A549 (cell line): Measurements from ENCODE around the gene THTPA. TPM values are rescaled to one million over a fixed set of nuclear protein-coding genes. Genes with fewer than 3 reads are reported as not detected.

Source experiments
- ATAC-seq, 2 experiments: fragments of 200-7000 bp in 1 of 2; fragments of >200 bp in 1 of 2; cut with Nextera tagmentation in 1 of 2; cut with Tn5 transposase in 1 of 2; 3 replicates each; pipeline versions ENCODE4 v1.8.0 to v1.9.1; 2018 to 2020; ENCODE audit warnings: mild to moderate bottlenecking in 1 of 2, moderate library complexity in 1 of 2
- CTCF ChIA-PET: fragments of 300-600 bp; sonication (Branson Sonifier 250); formaldehyde crosslinking; extraction: SDS; loops from one replicate; lab custom pipeline; 2021; ENCODE audit warnings: antibody characterized with exemption, inconsistent platforms; lab: Yijun Ruan, JAX
- POLR2A ChIA-PET: fragments of 350-600 bp; formaldehyde crosslinking; extraction: SDS; loops from one replicate; lab custom pipeline; 2021; ENCODE audit warnings: antibody characterized with exemption, inconsistent platforms; lab: Yijun Ruan, JAX
- DNase-seq, 2 experiments: peaks; one replicate each; pipeline versions ENCODE4 v3.0.0 to v3.0.0-alpha.2; 2011 to 2016; ENCODE audit warnings: low read depth in 1 of 2, low spot score in 1 of 2
- FAIRE-seq: peaks from 2 replicates; lab custom pipeline; 2011; peaks lifted over from hg19 to GRCh38; lab: Jason Lieb, UNC
- H3K27ac ChIP-seq, 2 experiments: fragments of >200 bp; sonication (Bioruptor Twin); formaldehyde crosslinking; 3 replicates each; pipeline ENCODE4 v1.5.1; 2016 to 2017
- H3K4me1 ChIP-seq: fragments of >200 bp; sonication (Bioruptor Twin); formaldehyde crosslinking; 3 replicates; pipeline ENCODE4 v1.6.1; 2016
- H3K4me2 ChIP-seq: fragments of >200 bp; sonication (Bioruptor Twin); formaldehyde crosslinking; 3 replicates; pipeline ENCODE4 v1.6.1; 2016
- H3K4me3 ChIP-seq: fragments of >200 bp; sonication (Bioruptor Twin); formaldehyde crosslinking; 3 replicates; pipeline ENCODE4 v1.5.1; 2016
- H3K9me3 ChIP-seq: fragments of >200 bp; sonication (Bioruptor Twin); formaldehyde crosslinking; 3 replicates; pipeline ENCODE4 v1.6.1; 2016
- ATOH8 ChIP-seq: fragments of 250-450 bp; sonication (Bioruptor Pico); IDR thresholded peaks from 2 replicates; pipeline ENCODE4 v1.5.0; 2020; ENCODE audit warnings: low read depth, mild to moderate bottlenecking, moderate library complexity
- BCL3 ChIP-seq: fragments of >200 bp; sonication (Bioruptor Twin); formaldehyde crosslinking; IDR thresholded peaks from 3 replicates; pipeline ENCODE4 v1.6.1; 2016
- CHD2 ChIP-seq: fragments of 150-350 bp; IDR thresholded peaks from 2 replicates; pipeline ENCODE4 v1.6.1; 2014; ENCODE audit warnings: low read length; ENCODE audit not compliant: partially characterized antibody
- EHF ChIP-seq: fragments of 250-450 bp; sonication (Bioruptor Pico); IDR thresholded peaks from 2 replicates; pipeline ENCODE4 v1.5.0; 2020; ENCODE audit warnings: mild to moderate bottlenecking
- EHMT2 ChIP-seq: fragments of 200-600 bp; sonication (generic); IDR thresholded peaks from 2 replicates; pipeline ENCODE4 v1.6.1; 2016; ENCODE audit warnings: antibody characterized with exemption, low read depth, mild to moderate bottlenecking, moderate library complexity
- EP300 ChIP-seq, 2 experiments: fragments of >200 bp; sonication (Bioruptor Twin); formaldehyde crosslinking; IDR thresholded peaks; 2 replicates in 1 of 2; 3 replicates in 1 of 2; pipeline ENCODE4 v1.6.1; 2016 to 2017
- ESRRA ChIP-seq: fragments of 150-350 bp; IDR thresholded peaks from 2 replicates; pipeline ENCODE4 v1.6.1; 2014; ENCODE audit warnings: mild to moderate bottlenecking, low read length, borderline replicate concordance
- FOSB ChIP-seq: fragments of 250-450 bp; sonication (Bioruptor Pico); IDR thresholded peaks from 2 replicates; pipeline ENCODE4 v1.5.0; 2020; ENCODE audit warnings: mild to moderate bottlenecking, moderate library complexity
- GATA3 ChIP-seq: IDR thresholded peaks from 2 replicates; pipeline ENCODE4 v1.6.1; 2012; ENCODE audit warnings: borderline replicate concordance
- HDAC2 ChIP-seq: fragments of 200-600 bp; sonication (generic); IDR thresholded peaks from 2 replicates; pipeline ENCODE4 v1.6.1; 2016
- HEYL ChIP-seq: fragments of 250-450 bp; sonication (Bioruptor Pico); IDR thresholded peaks from 2 replicates; pipeline ENCODE4 v1.8.0; 2021; ENCODE audit warnings: mild to moderate bottlenecking, moderate library complexity
- KDM1A ChIP-seq: fragments of 200-600 bp; sonication (generic); IDR thresholded peaks from 2 replicates; pipeline ENCODE4 v1.6.1; 2016; ENCODE audit warnings: low read depth, mild to moderate bottlenecking
- KDM5A ChIP-seq: fragments of 200-600 bp; sonication (generic); IDR thresholded peaks from 2 replicates; pipeline ENCODE4 v1.6.1; 2016; ENCODE audit warnings: antibody characterized with exemption, mild to moderate bottlenecking
- MAFK ChIP-seq: fragments of 450-650 bp; IDR thresholded peaks from 2 replicates; pipeline ENCODE4 v1.6.1; 2014; ENCODE audit not compliant: partially characterized antibody
- MAZ ChIP-seq: fragments of 150-350 bp; IDR thresholded peaks from 2 replicates; pipeline ENCODE4 v1.6.1; 2014; ENCODE audit warnings: antibody characterized with exemption, low read depth, low read length, borderline replicate concordance
- NFE2L2 ChIP-seq: fragments of 150-350 bp; conservative IDR thresholded peaks from 2 replicates; pipeline ENCODE4 v1.6.1; 2014; ENCODE audit warnings: low read length
- NR3C1 ChIP-seq: fragments of >200 bp; sonication (Bioruptor Twin); formaldehyde crosslinking; IDR thresholded peaks from 3 replicates; pipeline ENCODE4 v1.6.1; 2017
- PBX3 ChIP-seq: IDR thresholded peaks from 2 replicates; pipeline ENCODE4 v1.6.1; 2012
- RAD21 ChIP-seq, 2 experiments: fragments of >200 bp in 1 of 2; sonication (Bioruptor Twin) in 1 of 2; formaldehyde crosslinking in 1 of 2; IDR thresholded peaks in 1 of 2; conservative IDR thresholded peaks in 1 of 2; 2 replicates in 1 of 2; 3 replicates in 1 of 2; pipeline ENCODE4 v1.6.1; 2012 to 2018; ENCODE audit warnings: inconsistent platforms in 1 of 2
- RARB ChIP-seq: fragments of 250-450 bp; sonication (Bioruptor Pico); IDR thresholded peaks from 2 replicates; pipeline ENCODE4 v1.8.0; 2021; ENCODE audit warnings: mild to moderate bottlenecking, moderate library complexity
- RCOR1 ChIP-seq: fragments of 150-350 bp; IDR thresholded peaks from 2 replicates; pipeline ENCODE4 v1.6.1; 2014; ENCODE audit warnings: antibody characterized with exemption, low read length, low read depth
- RFX5 ChIP-seq: fragments of 450-650 bp; IDR thresholded peaks from 2 replicates; pipeline ENCODE4 v1.7.1; 2014; ENCODE audit warnings: antibody characterized with exemption, mild to moderate bottlenecking, moderate library complexity
- SMC3 ChIP-seq: fragments of >200 bp; sonication (Bioruptor Twin); formaldehyde crosslinking; IDR thresholded peaks from 3 replicates; pipeline ENCODE4 v1.6.1; 2018; ENCODE audit warnings: inconsistent platforms
- TP53 ChIP-seq: fragments of 250-450 bp; sonication (Bioruptor Pico); IDR thresholded peaks from 2 replicates; pipeline ENCODE4 v1.5.0; 2021; ENCODE audit warnings: mild to moderate bottlenecking, moderate library complexity
- ZFP36 ChIP-seq: fragments of 450-650 bp; IDR thresholded peaks from 2 replicates; pipeline ENCODE4 v1.6.1; 2014; ENCODE audit warnings: borderline replicate concordance; ENCODE audit not compliant: partially characterized antibody
- ZNF302 ChIP-seq: fragments of 250-450 bp; sonication (Bioruptor Pico); IDR thresholded peaks from 2 replicates; pipeline ENCODE4 v1.9.0; 2021; ENCODE audit warnings: inconsistent platforms, mild to moderate bottlenecking, moderate library complexity
- ZSCAN20 ChIP-seq: fragments of 250-450 bp; sonication (Bioruptor Pico); IDR thresholded peaks from 2 replicates; pipeline ENCODE4 v1.8.0; 2022; ENCODE audit warnings: mild to moderate bottlenecking, moderate library complexity
- WGBS: methylation state at CpG from one replicate; pipeline ENCODE4 v1.1.6; 2017; ENCODE audit errors: missing lambda C conversion rate; 5-methylcytosine and 5-hydroxymethylcytosine counted together
- polyA plus RNA-seq, 4 experiments: library from polyadenylated mRNA; depleted of rRNA in 3 of 4; stranded (reverse); fragments of >200 nt; fragmentation: RNase III in 1 of 4; extraction: RNeasy Plus Mini Kit Qiagen cat#74134 plus additional on column Dnase treatment in 1 of 4; gene quantifications; 2 replicates in 3 of 4; 3 replicates in 1 of 4; pipeline ENCODE4 v1.2.3, GENCODE V29; 2011 to 2017
- TF ChIP-seq, protein P1 (sequence below): IDR thresholded peaks from 2 replicates; pipeline ENCODE4 v1.6.1; 2012; ENCODE audit warnings: low read depth, borderline replicate concordance
- TF ChIP-seq, protein P2 (sequence below): fragments of >200 bp; sonication (Bioruptor Twin); formaldehyde crosslinking; IDR thresholded peaks from 3 replicates; pipeline ENCODE4 v1.5.1; 2016
- TF ChIP-seq, protein P3 (sequence below): IDR thresholded peaks from 2 replicates; pipeline ENCODE4 v1.6.1; 2012

The THTPA gene
- polyA plus RNA-seq, 2 of the 4 experiments (the other 2 are of a cell fraction): 8.1 to 23.9 TPM

GRCh38 chr14:23579739-23580138 is 23.7 kb downstream of the THTPA start:
- no peak for FAIRE-seq
- H3K4me2 ChIP-seq: no peak overlapping the region
- H3K4me3 ChIP-seq: no peak overlapping the region
- no peak for ATAC-seq
- H3K9me3 ChIP-seq: no peaks in the 10 kb centered on the region
- ChIA-PET POLR2A (no interaction called here), CTCF (interaction anchor here (0.7 to 1.0 kb wide), 2 partner anchors 9 to 477 kb away, joined by 3 read pairs; no protein-coding TSS in a partner anchor)
- no peak overlapping the region for H3K27ac ChIP-seq
- TF ChIP-seq RCOR1: no peak
- TF ChIP-seq, protein P1, sequence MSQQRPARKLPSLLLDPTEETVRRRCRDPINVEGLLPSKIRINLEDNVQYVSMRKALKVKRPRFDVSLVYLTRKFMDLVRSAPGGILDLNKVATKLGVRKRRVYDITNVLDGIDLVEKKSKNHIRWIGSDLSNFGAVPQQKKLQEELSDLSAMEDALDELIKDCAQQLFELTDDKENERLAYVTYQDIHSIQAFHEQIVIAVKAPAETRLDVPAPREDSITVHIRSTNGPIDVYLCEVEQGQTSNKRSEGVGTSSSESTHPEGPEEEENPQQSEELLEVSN: no peak
- no peak for TF ChIP-seq NR3C1
- no peak for TF ChIP-seq KDM5A
- TF ChIP-seq ZSCAN20 (CRISPR knock-in tag): no peak
- no peak for TF ChIP-seq GATA3
- no peak for TF ChIP-seq ESRRA
- no peak for TF ChIP-seq ATOH8 (CRISPR knock-in tag)
- no peak for TF ChIP-seq EHMT2
- no peak for TF ChIP-seq RFX5
- no peak for TF ChIP-seq MAZ
- no peak for TF ChIP-seq CHD2
- TF ChIP-seq EP300 (IDR thresholded peaks at IDR 0.05): no peak
- no peak for TF ChIP-seq RAD21 (conservative IDR thresholded peaks at IDR 0.05 in 1 of 2, IDR thresholded peaks at IDR 0.05 in 1 of 2)
- TF ChIP-seq BCL3: no peak
- no peak for TF ChIP-seq SMC3
- TF ChIP-seq KDM1A: no peak
- TF ChIP-seq, protein P2, sequence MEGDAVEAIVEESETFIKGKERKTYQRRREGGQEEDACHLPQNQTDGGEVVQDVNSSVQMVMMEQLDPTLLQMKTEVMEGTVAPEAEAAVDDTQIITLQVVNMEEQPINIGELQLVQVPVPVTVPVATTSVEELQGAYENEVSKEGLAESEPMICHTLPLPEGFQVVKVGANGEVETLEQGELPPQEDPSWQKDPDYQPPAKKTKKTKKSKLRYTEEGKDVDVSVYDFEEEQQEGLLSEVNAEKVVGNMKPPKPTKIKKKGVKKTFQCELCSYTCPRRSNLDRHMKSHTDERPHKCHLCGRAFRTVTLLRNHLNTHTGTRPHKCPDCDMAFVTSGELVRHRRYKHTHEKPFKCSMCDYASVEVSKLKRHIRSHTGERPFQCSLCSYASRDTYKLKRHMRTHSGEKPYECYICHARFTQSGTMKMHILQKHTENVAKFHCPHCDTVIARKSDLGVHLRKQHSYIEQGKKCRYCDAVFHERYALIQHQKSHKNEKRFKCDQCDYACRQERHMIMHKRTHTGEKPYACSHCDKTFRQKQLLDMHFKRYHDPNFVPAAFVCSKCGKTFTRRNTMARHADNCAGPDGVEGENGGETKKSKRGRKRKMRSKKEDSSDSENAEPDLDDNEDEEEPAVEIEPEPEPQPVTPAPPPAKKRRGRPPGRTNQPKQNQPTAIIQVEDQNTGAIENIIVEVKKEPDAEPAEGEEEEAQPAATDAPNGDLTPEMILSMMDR: no peak
- TF ChIP-seq HDAC2: no peak
- no peak for TF ChIP-seq MAFK
- DNase-seq: no peak
- H3K4me1 ChIP-seq: no peaks in the 10 kb centered on the region

GRCh38 chr14:23580152-23580926 is 24.3 kb downstream of the THTPA start:
- ATAC-seq: no peak
- POLR2A ChIA-PET: no interaction called here
- no peaks in the 10 kb centered on the region for H3K9me3 ChIP-seq
- H3K4me1 ChIP-seq: no peaks in the 10 kb centered on the region
- H3K4me2 ChIP-seq: no peak overlapping the region
- FAIRE-seq: no peak
- CTCF ChIA-PET: interaction anchor here (0.7 to 2.6 kb wide), 4 partner anchors 9 to 477 kb away, joined by 3 to 13 read pairs (median 4); no protein-coding TSS in a partner anchor
- no peak for DNase-seq
- 79% methylated on average over 4 of the region's 24 CpGs for WGBS
- H3K27ac ChIP-seq: no peak overlapping the region
- no peak overlapping the region for H3K4me3 ChIP-seq
- TF ChIP-seq ZSCAN20 (CRISPR knock-in tag): no peak
- TF ChIP-seq ZFP36: no peak
- no peak for TF ChIP-seq EHF (CRISPR knock-in tag)
- no peak for TF ChIP-seq FOSB (CRISPR knock-in tag)
- TF ChIP-seq HDAC2: no peak
- TF ChIP-seq PBX3: no peak
- TF ChIP-seq RFX5: no peak
- no peak for TF ChIP-seq EHMT2
- TF ChIP-seq ZNF302 (CRISPR knock-in tag): no peak
- TF ChIP-seq NFE2L2: no peak
- TF ChIP-seq, protein P2: no peak
- no peak for TF ChIP-seq GATA3
- no peak for TF ChIP-seq RARB (CRISPR knock-in tag)
- TF ChIP-seq, protein P3, sequence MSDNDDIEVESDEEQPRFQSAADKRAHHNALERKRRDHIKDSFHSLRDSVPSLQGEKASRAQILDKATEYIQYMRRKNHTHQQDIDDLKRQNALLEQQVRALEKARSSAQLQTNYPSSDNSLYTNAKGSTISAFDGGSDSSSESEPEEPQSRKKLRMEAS: no peak
- TF ChIP-seq HEYL (CRISPR knock-in tag): no peak
- TF ChIP-seq RAD21 (conservative IDR thresholded peaks at IDR 0.05 in 1 of 2, IDR thresholded peaks at IDR 0.05 in 1 of 2): no peak
- TF ChIP-seq TP53 (CRISPR knock-in tag): no peak
- no peak for TF ChIP-seq SMC3
